ENCODE measurements around the gene SNN.

SNN gene

DNA sequence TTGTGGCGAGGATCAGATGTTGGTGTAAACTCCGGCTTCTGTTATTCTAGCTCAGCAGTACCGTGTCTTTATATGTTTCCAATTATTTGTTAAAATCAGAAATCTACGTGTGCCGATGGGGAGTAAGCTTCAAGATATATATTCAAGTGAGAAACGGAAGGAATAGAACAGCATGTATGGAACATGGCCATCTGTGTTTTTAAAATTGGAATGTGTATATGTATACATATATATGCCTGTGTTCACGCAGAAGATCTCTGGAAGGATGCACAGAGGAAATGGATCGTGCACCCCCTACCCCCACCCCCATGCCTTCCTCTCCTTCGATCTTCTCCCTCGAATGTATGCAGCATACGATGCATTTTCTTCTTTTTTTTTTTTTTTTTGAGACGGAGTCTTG is 7.7 kb upstream of the SNN start:
- H3K4me3 ChIP-seq: no peak overlapping the region
- no peak overlapping the region for H3K27ac ChIP-seq

DNA sequence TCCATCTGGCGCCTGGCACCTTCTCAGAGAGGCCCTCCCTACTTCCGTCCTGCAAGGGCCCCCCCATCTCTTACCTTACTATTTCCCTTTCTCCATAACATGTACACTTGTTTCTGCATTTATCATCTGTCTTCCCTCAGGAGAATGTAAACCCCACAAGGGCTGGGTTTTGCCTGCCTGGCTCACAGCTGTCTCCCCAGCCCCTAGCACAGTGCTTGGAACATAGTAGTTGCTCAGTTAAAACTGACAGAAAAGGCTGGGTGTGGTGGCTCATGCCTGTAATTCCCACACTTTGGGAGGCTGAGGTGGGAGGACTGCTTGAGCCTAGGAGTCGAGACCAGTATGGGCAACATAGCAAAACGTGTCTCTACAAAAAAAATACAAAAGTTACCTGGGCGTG is 5.7 kb upstream of the SNN start:
- Histone ChIP-seq H3K27ac (no peak overlapping the region), H3K4me3 (no peak overlapping the region)

DNA sequence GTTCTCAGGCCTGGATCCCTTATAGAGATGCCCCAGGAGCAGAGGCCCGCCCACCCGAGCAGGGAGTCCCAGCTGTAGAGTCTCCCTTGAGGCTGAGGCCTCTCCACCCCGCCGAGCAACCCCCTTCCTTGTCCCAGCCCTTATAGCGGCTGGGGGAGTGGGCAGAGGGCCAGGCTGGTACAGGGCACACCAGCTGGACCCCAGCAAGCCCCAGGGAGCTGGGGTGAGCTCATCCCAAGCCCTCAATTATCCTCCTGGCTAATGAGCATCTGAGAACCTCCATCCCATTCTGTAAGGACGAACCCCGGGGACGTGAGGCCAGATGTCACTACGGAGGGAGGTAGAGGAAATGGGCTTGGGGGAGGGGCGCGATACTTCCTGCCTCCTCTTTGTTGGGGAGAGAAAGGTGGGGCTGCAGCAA is 3.2 kb upstream of the SNN start:
- H3K4me3 ChIP-seq: no peak overlapping the region
- H3K27ac ChIP-seq: peak overlapping the region in 4 of 21 experiments; percentile 13 to 64 (median 53)

DNA sequence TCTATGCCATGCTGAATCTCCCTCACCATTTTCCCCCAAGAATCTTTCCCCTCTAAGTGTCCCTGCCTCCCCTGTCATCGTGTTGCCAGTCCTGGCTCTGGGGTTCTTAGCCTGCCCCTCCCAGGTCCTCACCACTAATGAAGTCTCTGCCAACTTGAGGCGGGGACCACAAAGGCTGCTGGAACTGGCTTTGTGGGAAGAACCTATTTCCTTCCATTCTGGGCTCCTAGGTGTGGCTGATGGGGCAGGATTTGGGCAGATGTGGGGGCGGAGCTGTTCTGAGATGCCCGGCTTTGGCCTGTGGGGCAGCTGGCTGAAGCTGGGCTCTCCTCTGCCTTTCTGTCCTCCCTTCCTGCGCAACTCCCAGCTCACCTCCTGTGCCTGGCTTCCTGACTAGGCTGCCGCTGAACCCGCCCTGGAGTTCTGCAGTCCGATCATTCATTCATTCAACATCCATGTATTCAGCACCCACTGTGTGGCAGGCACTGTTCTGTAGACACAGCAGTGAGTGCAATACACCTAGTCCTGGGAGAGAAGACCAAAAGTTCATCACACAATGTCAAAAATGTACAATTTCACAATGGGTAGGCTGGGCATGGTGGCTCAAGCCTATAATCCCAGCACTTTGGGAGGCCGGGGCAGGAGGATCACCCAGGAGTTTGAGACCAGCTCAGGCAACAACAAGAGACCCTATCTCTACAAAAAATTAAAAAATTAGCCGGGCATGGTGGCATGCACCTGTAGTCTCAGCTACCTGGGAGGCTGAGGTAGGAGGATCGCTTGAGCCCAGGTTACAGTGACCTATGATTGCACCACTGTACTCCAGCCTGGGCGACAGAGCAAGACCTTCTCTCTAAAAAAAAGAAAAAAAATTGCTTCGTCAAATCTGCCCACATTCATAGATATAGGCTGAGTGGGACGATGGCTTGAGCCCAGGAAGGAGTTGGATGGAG is 1.9 kb upstream of the SNN start:
- Histone ChIP-seq H3K27ac (no peak overlapping the region), H3K4me3 (no peak overlapping the region)

DNA sequence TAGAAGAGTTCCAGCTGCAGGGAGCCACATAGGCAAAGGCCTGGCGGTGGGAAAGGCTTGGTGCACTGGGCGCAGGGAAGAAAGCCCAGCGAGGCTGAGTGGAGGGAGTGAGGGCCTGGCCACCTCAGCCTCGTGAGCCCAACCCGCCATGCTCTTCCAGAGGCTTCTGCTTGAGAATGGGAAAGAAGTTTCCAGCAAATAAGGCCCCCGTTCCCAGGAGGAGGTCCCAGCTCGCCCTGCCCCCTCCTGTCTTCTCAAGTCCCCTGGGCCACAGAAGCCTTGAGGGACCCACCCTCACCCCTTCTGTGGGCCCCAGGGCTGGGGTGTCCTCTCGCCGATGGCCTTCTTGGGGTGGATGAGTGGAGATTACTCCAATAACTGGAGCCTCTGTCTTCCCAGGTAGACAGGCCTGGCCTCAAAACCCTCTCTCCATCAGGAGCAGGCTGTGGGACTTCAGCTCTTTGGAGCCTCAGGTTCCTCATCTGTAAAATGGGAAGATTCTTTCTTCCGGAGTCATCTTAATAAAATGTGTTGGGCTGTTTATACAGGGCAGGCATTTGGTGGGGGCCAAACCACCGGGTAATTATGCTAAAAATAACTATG is 933 bp upstream of the SNN start:
- peak overlapping the region in 1 of 7 experiments; percentile 31 for H3K4me3 ChIP-seq
- peak overlapping the region in 1 of 21 experiments; percentile 75 for H3K27ac ChIP-seq

DNA sequence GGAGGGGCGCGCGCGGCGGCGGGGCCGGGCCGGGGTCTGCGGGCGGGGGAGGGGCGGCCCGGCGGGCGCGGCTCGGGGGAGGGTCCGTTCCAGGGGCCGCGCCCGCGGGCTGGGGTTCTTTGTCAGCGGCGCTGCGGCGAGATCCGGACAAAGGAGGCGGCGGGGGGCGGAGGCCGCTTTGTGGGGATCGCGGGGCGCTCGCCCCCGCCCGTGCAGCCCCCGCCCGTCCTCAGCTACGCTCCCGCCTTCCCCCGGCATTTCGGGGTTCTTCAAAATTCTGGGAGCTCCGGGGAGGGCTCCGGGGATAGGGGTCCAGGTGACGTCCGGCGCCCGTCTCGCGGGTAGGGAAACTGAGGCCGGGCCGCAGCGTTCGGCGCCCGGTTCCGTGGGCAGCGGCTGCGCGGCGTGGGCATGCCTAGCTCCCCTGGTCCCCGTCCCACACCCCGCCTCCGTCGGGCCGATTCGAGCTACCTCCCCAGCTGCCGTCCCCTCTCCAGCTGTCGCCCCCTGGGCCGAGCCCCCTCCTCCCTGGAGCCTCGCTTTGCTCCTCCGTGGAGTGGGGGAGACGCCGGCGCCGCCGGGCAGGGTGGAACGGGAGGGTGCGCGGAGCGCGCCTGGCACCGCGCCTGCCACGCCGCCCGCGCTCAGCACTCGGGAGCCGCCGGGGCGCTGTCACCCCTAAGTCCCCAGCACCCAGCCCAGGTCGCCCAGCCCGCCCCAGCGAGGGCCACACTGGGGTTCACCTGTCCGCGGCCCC is 546 bp downstream of the SNN start:
- Histone ChIP-seq H3K4me3 (peak overlapping the region; percentile 55 to 88 (median 84)), H3K27ac (peak overlapping the region; percentile 33 to 86 (median 80))

DNA sequence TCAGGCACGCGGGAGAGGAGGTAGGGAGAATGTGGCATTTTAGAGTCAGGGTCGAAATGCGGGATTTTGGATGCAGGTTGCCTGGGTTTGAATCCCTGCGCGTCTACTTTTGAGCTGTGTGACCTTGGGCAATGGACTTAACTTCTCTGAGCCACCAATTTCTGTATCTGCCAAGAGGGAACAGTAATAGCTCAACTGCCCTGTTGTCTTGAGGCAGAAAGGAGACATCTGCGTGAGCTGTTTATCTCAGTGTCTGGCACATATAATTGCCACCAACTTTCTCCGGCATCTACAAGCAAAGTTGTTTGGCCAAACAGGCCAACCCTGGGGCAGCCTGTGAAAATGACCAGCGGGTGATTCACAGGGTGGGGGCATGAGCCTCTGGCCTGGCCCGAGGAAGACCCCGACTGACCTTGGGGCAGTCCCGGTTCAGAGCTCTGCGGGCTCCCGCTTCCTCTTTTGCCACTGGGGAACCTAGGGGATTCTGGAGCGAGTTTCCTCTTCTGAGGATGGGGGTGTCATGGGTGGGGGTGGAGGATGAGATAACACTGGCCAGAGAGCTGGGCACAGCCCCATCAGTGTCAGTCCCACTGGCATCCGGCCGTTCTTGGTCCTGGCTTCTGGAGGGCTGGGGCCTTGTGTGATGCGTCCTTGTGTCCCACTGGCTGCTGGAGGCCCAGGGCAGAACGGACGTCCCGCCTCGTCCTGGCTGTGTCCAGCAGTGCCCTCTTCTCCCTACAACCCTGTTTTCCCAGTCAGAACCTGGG is 1.3 kb downstream of the SNN start:
- Histone ChIP-seq H3K27ac (peak overlapping the region in 20 of 21 experiments; percentile 60 to 86 (median 80)), H3K4me3 (peak overlapping the region; percentile 55 to 88 (median 84))

DNA sequence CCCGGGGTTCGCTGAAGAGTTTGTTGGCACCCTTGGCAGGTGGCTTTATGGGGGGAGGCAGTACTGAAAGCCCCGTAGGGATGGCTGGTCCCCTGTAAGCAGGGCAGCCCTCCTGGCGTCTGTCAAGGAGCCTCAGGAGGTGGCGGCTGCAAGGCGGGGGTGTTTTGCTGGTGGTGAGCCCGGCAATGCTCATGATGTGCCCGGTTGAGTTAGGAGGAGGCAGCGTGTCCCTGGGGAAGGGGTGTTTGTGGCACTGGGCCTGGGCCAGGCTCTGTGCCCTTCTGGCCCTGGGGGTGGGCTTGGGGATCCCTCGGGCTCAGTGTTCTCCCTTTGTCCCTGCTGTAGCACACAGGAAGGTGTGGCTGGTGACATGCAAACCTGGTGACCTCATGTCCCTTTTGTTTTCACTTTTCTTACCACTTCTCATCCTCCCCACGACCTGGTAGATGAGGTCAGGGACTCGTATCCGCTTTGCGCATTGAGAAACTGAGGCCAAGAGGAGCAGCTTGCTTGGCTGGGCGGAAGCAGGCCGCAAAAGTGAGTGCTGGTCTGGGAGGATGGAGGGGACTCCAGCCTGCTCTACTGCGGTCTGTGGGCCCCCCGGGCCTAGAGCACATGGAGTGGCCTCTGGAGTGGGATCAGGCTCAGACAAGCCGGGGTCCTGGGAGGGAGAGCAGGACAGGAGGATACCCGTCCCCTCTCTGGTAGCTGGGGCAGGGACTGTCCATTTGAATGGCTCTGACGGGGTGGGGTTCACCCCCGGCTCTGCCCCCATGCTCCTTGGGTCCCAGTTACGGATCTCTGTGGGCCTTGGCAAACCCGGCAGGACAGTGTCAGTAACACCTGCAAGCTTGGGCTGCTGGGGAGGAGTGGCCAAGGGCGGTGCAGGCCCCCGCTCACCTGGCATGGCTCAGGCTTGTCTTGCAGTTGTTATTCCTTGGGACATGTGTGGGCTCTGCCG is 2.2 kb downstream of the SNN start:
- Histone ChIP-seq H3K27ac (peak overlapping the region in 15 of 21 experiments; percentile 2 to 86 (median 75)), H3K4me3 (peak overlapping the region in 4 of 7 experiments; percentile 2 to 88 (median 84))

DNA sequence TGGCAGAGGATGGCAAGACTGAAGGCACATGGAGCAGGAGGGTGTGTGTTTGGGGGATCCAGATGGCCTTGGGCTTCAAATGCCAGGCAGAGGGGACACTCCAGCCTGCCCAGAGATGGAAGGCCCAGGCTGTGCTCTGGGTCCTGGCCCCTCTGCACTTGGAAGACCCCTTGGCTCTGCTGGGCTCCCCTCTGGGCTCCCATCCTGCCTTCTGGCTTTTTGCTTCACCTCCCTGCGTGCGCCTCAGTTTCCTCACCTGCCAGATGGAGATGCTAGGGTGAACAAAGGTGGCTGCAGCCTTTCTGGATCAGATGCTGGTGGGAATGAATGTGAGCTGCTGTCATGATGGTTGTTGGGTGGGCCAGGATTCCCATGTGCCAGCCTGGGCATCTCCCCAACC is 3.0 kb downstream of the SNN start:
- Histone ChIP-seq H3K27ac (peak overlapping the region in 2 of 21 experiments; percentile 85 to 86), H3K4me3 (no peak overlapping the region)

DNA sequence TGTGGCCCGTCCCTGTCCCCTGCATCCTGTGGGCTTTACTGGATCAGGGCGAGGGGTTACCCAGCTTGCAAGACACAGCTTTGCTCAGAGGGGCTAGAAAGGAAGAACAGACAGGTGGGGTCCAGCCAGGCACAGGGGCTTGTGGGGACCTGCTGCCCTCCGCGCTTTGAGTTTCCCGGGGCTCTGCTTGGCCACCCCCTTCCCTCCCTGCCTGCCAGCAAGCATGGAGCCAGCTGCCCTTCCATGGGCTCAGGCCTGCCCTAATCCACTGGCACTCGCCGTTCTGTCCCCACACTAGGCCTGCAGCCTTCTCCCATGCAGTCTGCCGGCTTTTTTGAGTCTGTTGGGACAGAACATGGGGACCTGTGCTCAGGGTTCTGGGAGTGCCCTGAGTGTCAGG is 3.4 kb downstream of the SNN start:
- Histone ChIP-seq H3K4me3 (no peak overlapping the region), H3K27ac (peak overlapping the region in 2 of 21 experiments; percentile 75 to 85)

DNA sequence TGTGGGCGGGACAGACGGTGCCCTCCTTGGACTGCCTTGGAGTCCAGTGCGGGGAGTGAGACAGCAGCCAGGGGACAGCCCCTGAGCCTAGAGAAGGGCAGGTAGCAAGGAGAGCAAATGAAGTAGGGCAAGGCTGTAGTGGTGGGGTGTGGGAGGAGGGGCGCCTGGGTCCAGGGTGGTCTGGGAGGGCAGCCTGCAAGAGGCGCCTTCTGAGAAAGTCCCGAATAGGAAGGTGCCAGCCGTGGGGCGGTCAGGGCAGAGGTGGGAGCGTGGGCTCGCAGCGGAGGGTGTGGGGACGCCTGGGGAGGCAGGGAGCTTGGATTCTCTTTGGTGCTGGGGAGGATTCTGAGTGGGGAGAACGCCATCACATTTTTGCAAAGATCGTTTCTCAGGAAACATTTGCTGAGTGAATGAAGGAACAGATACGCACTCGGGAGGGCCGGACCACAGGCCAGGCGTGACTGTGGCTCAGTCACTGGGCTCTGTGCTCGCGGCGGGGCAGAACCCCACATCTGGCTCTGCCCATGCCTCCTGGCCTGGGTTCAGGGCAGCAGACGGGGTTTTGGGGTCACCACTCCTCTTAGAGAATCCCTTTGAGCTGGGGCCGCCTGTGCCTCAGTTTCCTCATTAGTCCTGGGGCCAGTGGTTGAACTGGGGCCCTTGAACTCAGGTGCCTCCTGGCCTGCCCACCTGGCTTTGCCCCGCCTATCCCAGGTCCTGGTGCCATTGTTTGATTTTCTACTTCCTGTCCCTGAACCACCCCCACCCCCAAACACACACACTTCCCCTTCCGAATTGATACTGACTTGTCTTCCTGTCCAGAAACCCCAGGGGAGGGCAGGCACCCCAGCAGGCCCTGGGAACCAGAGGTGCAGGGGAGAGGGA is 4.2 kb downstream of the SNN start:
- H3K27ac ChIP-seq: peak overlapping the region in 9 of 21 experiments; percentile 18 to 75 (median 38)
- H3K4me3 ChIP-seq: no peak overlapping the region

DNA sequence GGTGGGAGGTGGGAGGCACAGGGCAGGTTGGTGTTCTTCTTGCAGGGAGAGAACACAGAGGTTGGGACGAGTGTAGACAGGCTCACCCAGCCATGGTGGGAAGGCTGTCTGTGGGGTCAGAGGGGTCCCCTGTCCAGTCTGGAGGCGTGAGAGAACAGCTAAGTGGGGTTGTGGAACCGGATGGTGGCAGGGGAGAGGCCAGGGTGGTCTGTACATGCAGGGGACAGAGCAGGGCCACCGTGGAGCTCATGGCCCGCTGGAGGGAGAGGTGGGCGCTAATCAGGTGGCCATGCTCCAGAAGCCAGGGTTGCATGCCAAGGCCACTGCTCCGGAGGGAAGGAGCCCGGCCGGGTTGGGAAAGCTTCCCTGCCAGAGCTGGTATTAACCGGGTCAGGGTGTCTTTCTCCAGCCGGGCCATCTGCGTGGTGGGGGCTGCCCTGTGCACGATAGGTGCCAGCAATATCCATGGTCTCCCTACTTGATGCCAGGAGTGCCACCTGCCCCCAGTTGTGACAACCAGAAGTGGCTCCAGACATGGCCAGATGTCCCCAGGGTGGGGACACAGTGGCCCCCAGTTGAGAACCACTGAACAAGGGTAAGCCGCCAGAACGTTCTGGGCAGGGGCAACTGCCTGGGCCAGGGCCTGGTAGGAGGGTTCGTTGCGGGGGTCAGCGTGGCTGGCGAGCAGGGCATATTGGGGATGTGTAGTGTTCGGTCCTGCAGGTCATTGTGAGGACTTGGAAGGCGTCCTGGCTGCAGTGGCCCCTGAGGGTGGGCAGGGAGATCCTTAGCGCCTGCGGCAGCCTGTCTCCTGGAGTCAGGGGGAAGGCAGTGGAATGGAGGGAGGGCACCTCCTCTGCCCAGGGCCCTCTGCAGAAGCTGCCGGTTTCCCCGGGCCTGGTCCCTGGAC is 5.1 kb downstream of the SNN start:
- H3K27ac ChIP-seq: peak overlapping the region in 8 of 21 experiments; percentile 18 to 75 (median 34)
- no peak overlapping the region for H3K4me3 ChIP-seq

DNA sequence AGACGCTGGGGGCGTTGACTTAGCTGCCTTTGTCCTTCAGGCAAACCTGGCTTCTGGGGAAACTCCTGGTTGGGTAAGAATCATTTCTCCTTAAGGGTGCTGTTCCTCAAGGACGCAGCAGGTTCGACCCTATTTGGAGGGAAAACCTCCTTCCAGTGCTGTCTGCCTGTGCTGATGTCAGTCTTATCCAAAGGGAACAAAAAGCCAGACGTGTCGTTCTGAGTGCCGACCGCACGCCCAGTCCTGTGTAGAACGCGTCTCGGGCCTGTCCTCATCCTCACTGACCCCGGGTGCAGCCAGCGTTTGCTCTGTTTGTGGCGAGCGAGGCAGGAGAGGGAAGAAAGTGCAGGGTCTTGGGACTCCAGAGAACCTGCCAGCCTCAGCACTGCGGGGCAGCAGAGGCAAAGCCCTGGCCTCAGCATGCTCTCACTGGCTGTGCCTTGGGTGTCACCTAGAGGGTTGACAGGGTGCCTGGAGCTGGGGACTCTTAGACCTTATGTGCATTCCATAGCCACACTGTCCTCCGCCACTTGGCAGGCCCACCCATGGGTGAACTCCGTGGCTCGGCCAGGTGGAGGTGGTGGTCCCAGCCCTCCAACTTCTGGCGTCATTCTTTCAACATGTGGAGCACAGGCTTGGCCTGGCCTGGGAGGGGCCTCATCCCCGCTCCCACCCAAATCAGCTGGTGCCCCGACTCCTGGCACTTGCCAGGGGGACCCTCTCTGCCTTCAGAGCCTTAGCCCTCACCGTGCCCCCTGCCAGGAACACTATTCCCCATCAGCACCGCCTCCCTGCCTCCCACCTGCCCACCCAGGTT is 6.0 kb downstream of the SNN start:
- peak overlapping the region in 3 of 21 experiments; percentile 28 to 75 (median 28) for H3K27ac ChIP-seq
- no peak overlapping the region for H3K4me3 ChIP-seq

DNA sequence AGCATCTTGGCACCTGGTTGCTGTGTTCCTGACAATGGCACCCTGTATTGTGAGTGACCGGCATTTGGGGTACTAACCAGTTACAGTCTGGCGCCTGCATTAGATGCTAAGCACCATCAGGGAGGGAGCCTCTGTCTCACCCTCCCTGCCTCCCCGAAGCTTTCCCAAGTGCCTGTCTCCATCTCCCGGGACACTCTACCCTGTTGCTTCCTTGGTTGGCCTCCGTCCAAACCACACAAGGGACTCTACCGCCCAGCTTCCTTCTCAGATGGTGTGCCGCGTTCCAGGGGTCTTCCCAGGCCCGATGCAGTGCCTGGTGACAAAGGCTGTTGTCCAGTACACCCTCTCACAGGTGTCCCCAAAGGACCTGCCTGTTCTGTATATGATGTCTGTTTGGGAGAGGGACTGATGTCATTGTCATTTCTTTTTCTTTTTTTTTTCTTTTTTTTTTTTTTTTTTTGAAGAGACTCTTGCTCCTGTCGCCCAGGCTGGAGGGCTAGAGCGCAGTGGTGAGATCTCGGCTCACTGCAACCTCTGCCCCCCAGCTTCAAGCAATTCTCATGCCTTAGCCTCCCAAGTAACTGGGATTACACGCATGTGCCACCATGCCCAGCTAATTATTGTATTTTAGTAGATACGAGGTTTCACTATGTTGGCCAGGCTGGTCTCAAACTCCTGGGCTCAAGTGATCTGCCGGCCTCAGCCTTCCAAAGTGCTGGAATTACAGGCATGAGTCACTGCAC is 6.7 kb downstream of the SNN start:
- H3K4me3 ChIP-seq: no peak overlapping the region
- peak overlapping the region in 4 of 21 experiments; percentile 11 to 64 (median 23) for H3K27ac ChIP-seq
